Measurements from ENCODE around the gene APCDD1L. TPM values are rescaled to one million over a fixed set of nuclear protein-coding genes. Genes with fewer than 3 reads are reported as not detected.
"Not testable (repeated sequence)": the region's sequence is repeated elsewhere in the genome, so short reads cannot be mapped to it uniquely, and the experiment has no call there.

Gene APCDD1L
- polyA plus RNA-seq, 3 donors, result 14.5 to 19.2 (median 18.7) TPM

DNA sequence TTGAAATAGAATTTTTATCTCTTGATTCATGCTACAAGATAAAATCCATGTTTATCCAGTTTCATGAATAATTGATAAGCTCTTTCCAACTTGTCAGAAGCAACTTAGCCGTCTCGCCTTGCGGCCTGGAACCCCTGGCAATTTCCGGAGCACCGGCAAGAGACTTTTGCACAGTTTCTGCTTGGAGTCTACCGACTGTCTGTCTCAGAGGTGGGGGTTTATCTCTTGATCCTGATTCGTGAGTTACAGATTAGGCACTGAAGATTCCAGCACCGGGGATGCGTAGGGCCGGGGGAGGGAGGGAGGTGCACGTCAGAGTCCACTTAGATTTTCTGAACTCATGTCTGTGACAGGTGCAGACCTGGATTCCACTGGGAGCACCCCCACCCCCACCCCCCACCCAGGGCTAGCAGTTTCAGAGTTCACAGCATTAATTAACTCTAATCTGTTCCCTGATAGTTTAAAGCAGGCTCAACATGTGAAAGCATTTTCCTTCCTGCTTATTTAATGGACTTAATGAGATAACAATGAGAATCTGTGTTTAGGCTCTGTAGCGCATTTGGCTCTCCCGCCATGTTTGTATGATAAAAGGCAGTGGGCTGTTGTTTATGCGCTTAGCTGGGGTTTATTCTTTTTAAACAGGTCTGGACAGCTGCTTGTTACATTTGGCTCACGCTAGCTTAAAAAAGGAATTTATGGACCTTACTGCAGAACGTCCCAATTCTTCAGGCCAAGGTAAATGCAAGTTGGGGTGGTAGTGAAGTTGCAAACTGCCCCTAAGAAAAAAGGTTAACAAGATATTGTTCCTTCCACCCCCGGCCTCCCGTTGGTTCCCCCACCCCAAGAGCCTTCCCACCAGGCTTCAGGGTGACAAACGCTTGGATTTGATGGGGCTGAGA is 8.1 kb upstream of the APCDD1L start:
- no peak for DNase-seq (ENCODE audit: extremely low read depth in 1 of 11, low read depth in 9 of 11, low spot score in 4 of 11)

DNA sequence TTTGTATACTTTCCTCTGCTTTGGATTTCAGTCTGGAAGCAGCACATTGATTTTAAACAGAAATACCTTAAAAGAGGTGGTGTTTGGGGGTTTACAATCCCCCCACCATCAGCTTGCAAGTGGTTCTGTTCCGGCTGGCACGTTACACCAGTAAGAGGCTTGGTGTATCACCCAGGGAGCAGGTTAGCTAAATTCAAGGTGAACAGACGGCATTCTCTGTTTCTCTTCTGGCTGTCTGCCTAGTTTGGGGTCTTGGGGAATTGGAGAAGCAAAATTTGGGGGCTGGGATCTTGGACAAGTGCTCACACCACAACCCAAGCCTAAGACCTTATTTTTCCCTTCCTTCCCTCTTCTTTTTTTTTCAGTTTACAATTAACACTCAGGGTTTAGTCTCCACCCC is 7.5 kb upstream of the APCDD1L start:
- DNase-seq (ENCODE audit: extremely low read depth in 1 of 11, low read depth in 9 of 11, low spot score in 4 of 11), result no peak

DNA sequence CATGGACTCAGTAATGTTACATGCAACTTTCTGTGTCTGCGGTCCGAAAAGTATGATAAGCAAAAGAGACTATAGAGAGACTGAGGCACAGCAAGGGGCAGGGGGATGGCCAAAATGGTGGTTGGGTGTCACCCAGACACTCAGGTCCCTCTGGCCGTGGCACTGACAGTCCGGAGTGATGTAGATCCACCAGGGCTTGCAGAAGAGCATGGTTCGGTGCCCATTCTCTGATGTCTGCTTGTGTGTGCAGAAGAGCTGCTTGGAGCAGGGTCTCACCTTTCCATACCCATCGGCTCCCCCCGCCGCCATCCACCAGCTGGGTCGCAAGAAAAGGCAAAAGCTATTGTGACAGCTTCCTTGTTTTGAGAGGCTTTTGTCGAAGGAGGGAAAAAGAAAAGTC is 6.6 kb upstream of the APCDD1L start:
- DNase-seq (ENCODE audit: extremely low read depth in 1 of 11, low read depth in 9 of 11, low spot score in 4 of 11), result no peak

DNA sequence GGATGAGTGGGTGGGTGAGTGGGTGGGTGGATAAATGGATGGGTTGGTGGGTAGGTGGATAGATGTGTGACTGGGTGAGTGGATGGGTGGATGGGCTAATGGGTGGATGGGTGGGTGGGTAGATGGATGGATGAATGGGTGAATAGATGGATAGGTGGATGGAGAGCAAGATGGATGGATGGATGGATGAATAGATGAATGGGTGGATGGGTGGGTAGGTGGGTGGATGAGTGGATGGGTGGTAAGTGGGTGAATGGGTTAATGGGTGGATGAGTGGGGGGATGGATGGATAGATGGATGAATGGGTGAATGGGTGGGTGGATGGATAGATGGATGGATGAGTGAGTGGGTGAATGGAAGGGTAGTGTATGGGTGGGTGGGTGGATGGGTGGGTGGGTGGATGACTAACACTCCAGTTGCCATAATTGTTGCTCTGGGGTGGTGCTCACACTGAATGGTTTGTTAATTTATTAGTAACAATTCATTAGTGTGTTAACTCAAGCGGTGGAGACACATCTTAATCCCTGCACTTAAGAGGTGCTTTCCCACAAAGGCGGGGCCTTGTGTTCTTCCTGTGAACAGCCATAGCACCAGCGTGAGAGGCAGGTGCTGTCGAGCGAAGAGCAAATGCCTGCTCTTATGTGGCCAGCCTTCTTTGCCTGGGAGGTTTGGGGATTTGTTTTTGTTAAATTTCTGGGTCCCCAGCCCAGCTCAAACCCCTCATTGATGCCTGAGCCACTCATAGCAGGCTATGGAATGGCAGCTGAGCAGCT is 4.9 kb upstream of the APCDD1L start:
- no peak for DNase-seq (ENCODE audit: extremely low read depth in 1 of 11, low read depth in 9 of 11, low spot score in 4 of 11)

DNA sequence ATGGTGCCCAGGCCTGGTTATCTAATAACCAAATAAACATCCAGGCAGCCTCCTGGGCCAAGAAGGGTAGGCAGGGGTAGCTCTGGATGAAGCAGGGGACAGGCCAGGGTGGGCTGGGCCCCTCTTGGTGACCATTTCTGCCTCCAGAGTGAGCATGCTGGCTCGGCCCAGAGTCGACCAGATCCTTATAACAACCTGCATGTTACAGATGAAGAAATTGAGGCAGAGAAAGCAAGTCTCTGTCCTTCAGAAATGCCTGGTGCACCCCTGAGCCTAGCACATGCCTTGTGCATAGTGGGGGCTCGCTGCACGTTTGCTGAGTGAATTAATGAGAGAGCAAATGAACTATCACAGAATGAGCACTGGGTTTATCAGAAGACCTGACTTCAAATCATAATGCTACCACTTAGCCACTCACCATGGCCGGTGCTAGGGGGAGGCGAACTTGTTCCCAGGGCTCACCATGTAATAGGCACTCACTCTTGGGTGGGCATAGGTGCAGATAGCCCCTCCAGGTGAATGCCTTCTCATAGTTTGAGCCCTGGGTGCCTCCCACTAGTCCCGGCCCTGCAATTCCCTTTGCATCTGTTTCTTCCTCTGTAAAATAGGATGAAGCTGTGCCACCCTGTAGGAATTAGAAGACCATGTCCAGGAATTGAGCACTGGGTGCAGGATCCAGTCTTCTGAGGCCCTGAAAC is 3.8 kb upstream of the APCDD1L start:
- no peak for DNase-seq (ENCODE audit: extremely low read depth in 1 of 11, low read depth in 9 of 11, low spot score in 4 of 11)

DNA sequence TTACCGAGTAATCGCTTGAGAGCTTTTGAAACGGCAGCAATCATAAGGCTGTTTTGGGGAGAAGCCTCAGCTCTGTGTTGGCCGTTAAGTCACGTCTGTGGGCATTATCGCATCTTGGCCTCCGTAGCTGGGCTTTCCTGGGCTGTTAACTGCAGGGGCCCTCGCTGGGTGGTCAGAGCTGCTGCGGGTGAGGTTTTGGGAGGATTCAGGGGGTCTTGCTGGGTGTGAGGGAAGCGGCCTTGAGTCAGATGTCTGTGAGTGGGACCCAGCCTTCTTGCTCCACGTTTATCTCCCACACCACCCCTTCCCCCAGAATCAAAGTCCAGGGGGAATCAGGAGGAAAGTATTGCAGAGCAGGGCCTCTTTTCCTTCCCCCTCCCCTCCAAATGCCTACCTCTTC is 3.2 kb upstream of the APCDD1L start:
- no peak for DNase-seq (ENCODE audit: extremely low read depth in 1 of 11, low read depth in 9 of 11, low spot score in 4 of 11)

GRCh38 chr20:58514321-58515232 is 622 bp downstream of the APCDD1L start:
- DNase-seq (ENCODE audit: extremely low read depth in 1 of 11, low read depth in 9 of 11, low spot score in 4 of 11), result peak in 2 of 11 donors; percentile 18 to 25

GRCh38 chr20:58513580-58514285 is 1.5 kb downstream of the APCDD1L start:
- DNase-seq (ENCODE audit: extremely low read depth in 1 of 11, low read depth in 9 of 11, low spot score in 4 of 11), result no peak

GRCh38 chr20:58512808-58513552 is 2.2 kb downstream of the APCDD1L start:
- DNase-seq (ENCODE audit: extremely low read depth in 1 of 11, low read depth in 9 of 11, low spot score in 4 of 11), result no peak

DNA sequence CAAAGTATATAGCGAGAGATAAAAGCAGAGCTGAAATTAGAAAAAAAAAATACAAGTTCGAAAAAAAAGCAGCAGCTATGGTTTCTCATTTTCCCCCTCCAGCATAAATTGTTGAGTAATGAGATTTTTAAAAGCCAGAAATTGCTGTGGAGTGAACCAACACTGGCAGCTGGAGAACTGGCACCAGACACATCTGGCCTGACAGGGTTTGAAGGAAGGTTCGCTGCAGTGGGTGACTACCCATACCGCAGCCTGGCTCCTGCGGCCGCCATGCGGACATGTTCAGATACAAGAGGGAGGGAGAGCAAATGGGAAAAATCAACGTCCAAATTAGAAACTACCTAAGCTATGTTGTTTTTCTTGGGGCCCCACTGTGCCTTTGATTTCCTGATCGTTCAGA is 3.3 kb downstream of the APCDD1L start:
- DNase-seq (ENCODE audit: extremely low read depth in 1 of 11, low read depth in 9 of 11, low spot score in 4 of 11), result no peak

GRCh38 chr20:58511364-58511763 is 3.8 kb downstream of the APCDD1L start:
- DNase-seq (ENCODE audit: extremely low read depth in 1 of 11, low read depth in 9 of 11, low spot score in 4 of 11), result no peak

- DNase-seq (ENCODE audit: extremely low read depth in 1 of 11, low read depth in 9 of 11, low spot score in 4 of 11), result no peak
Measured at GRCh38 chr20:58510921-58511320, 4.3 kb downstream of the APCDD1L start.

DNA sequence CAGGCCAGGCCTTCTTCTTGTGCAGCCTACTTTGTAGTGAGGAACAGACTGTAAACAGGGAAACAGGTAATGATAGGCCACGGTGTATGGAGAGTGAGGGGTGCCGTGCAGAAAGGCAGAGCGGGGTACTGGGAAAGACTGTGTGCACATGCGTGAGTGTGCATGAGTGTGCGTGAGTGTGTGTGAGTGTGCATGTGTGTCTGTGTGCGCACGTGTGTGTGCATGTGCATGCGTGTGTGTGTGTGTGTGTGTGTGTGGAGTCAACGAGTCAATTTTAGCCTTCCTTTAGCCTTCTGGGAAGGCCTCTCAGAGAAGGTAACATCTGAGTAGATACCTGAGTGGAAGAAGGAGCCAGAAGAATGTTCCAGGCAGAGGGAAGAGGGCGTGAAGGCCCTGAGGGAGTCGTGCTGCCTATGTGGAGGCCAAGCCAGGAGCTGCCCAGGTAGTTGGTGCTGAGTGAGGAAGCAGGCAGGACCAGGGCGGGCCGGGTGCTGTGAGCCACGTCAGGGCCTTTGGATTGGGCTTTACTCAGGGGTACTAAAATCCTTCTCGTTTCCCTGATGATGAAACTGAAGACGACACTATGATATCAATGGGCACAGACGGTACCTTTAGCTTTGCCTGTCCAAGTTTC is 6.3 kb downstream of the APCDD1L start:
- no peak for DNase-seq (ENCODE audit: extremely low read depth in 1 of 11, low read depth in 9 of 11, low spot score in 4 of 11)

DNA sequence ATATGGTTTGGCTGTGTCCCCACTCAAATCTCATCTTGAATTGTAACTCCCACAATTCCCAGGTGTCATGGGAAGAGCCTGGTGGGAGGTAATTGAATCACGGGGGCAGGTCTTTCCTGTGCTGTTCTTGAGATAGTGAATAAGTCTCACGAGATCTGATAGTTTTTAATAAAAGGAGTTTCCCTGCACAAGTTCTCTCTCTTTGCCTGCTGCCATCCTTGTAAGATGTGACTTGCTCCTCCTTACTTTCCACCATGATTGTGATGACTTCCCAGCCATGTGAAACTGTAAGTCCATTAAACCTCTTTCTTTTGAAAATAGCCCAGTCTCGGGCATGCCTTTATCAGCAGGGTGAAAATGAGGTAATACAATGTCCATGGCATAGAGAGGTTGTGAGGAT is 8.2 kb downstream of the APCDD1L start:
- DNase-seq (ENCODE audit: extremely low read depth in 1 of 11, low read depth in 9 of 11, low spot score in 4 of 11), result not testable (repeated sequence)

DNA sequence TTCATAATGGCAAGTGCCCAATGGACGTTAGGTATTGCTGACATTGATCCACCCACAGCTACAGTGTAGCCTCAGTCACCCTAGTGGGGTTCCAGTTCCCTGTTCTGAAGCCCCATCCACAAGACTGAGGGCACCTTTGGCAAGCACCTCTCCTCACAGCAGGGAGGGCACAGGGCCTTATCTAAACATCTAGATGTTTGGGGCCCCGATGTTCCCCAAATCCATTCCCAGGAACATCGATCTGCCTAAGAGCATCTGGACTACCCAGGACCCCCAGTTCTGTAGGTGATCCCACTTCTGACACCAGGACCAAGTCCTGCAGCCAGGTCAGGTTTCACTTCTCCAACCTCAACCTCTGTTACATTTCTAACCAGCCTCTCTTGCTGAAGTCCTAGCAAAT is 10.6 kb downstream of the APCDD1L start:
- DNase-seq (ENCODE audit: extremely low read depth in 1 of 11, low read depth in 9 of 11, low spot score in 4 of 11), result no peak

- DNase-seq (ENCODE audit: extremely low read depth in 1 of 11, low read depth in 9 of 11, low spot score in 4 of 11), result no peak
Measured at GRCh38 chr20:58503668-58504067, 11.5 kb downstream of the APCDD1L start.

GRCh38 chr20:58500256-58500655 is 14.9 kb downstream of the APCDD1L start:
- no peak for DNase-seq (ENCODE audit: extremely low read depth in 1 of 11, low read depth in 9 of 11, low spot score in 4 of 11)
